Adipose tissue (tissue), 3 donors: ENCODE data around the gene YBEY. TPM values are rescaled to one million over a fixed set of nuclear protein-coding genes. Genes with fewer than 3 reads are reported as not detected.
"Not testable (repeated sequence)": the region's sequence is repeated elsewhere in the genome, so short reads cannot be mapped to it uniquely, and the experiment has no call there.

Experiments used
- H3K27ac ChIP-seq: one replicate; pipeline ENCODE4 v1.5.1; 2013; ENCODE audit warnings: low read depth, low read length
- WGBS, 3 donors: extraction: QIAGEN DNeasy Blood & Tissue Kit; methylation state at CpG; one replicate each; pipeline ENCODE4 v1.1.7; 2013; 5-methylcytosine and 5-hydroxymethylcytosine counted together
- polyA plus RNA-seq, 3 donors: library from polyadenylated mRNA; stranded (reverse); fragments of 200-250 nt; gene quantifications; one replicate each; pipeline ENCODE4 v1.2.3, GENCODE V29; 2013
- donor health status: healthy with polysubstance abuse.
- donor health status: Bipolar disorder and iron deficiency.
- donor health status: healthy.

YBEY gene
- polyA plus RNA-seq, 3 donors = 8.1 to 14.7 (median 13.9) TPM

DNA sequence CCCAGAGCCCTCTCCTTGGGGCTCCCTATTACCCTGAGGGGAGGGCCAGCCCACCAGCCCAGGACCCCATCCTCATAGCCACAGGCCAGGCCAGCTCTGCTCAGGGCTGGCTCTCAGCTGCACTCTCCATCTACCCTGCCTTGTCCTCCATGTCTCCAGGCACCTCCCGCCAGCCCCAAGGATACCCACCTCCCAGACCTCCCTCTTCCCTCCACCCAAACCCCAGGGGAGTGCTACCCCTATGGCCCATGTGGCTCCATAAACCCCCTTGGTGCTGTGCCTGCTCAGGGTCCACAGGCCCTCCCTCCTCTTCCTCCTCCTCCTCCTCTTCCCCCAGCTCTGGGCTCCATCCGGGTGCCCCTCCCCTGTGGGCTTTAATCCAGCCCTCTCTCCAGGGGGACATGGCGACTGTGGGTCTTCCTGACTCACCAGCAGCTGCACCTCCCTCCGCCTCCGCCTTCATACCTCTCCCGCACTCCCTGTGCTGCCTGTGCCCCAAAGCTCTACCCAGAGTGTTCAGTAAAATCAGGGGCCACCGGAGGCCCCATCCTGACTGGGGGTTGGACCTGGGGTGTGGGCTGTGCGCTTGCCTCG, 9.1 kb downstream of the YBEY start:
- WGBS, 3 donors = 41 to 66% (median 56%) methylated on average over 8 to 9 of the region's 9 CpGs
- H3K27ac ChIP-seq = no peak overlapping the region

DNA sequence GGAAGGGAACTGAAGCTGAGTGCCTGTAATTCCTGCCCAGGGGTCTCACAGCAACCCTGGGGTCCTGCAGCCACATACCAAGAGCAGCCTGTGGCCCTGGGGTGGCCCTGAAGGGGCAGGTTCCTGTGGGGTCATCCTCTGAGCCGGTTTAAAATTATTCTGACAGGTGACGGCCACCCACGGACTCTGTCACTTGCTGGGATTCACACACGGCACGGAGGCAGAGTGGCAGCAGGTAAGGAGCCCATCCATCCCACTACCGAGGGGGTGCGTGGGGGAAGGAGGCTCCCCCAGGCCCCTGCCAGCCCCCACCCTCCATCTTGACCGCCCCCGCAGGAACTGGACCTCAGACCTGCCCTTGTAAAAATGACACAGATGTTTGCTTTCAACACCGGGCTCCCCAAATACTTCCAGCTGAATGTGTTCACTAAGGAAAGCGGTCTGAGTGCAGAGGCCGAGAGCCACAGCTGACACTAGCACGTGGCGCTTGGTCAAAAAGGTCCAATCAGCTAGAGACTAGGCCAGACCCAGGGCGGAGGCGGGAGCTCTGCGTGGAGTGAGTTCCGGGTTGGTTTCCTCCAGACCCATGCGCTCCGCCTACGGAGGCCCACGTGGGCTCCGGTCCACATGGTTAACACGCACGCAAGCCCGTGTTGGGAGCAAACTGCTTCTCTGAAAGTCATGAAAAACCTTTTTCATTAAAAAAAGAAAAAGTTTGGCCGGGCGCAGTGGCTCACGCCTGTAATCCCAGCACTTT, 10.0 kb downstream of the YBEY start:
- 23 to 71% (median 46%) methylated on average over 27 to 29 of the region's 29 CpGs for whole genome bisulfite sequencing, 3 donors
- H3K27ac ChIP-seq = no peak overlapping the region

DNA sequence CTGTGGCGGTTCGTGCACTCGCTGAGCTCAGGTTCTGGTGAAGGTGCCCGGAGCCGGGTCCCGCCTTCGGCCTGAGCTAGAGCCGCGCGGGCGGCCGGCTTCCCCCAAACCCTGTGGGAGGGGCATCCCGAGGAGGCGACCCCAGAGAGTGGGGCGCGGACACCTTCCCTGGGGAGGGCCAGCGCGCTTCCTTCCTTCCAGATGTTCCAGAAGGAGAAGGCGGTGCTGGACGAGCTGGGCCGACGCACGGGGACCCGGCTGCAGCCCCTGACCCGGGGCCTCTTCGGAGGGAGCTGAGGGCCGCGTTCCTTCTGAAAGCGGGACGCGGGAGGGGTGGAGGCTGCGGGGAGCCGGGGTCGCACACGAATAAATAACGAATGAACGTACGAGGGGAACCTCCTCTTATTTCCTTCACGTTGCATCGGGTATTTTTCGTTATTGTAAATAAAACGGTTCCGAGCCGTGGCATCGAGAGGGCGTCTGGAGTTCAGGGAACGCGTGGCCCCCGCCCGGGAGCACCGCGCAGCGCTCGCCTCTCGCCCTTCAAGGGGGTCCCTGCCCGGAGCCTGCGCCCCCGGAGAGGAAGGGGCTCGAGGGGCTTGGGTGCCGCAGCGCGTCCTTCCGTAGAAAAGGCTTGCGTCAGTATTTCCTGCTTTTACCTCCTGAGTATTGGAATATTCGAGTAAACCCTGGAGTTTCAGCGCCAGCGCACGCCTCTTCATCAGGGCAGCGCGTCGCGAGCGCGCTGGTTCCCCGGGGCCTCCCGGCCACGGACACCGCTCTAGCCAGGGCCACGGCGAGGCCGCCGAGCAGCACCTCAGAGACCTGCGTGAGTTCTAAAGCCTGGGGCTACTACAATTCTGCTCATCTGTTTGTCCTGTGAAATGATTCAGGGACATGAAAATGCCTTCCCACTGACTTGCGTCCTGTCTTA, 11.5 kb downstream of the YBEY start:
- no peak overlapping the region for H3K27ac ChIP-seq
- WGBS, 3 donors = 2 to 4% (median 3%) methylated on average over 74 to 84 of the region's 84 CpGs

DNA sequence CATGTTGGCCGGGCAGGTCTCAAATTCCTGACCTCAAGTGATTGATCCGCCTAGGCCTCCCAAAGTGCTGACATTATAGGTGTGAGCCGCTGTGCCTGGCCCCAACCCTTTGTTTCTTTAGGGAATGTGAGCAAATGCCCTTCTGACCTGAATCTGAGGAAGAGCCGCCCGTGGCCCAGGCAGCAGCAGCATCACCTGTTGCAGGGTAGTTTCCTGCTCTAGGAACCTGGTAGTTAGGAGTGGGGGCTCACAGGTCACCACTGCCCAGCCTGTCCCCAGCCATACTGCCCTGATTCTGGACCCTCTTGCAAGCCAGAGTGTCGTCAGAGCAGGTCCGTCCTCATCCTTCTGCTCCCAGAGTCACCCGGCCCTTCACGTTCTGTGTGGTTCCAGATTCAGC, 13.0 kb downstream of the YBEY start:
- 86 to 89% (median 86%) methylated on average over 9 of the region's 9 CpGs for WGBS, 3 donors
- H3K27ac ChIP-seq = no peak overlapping the region

DNA sequence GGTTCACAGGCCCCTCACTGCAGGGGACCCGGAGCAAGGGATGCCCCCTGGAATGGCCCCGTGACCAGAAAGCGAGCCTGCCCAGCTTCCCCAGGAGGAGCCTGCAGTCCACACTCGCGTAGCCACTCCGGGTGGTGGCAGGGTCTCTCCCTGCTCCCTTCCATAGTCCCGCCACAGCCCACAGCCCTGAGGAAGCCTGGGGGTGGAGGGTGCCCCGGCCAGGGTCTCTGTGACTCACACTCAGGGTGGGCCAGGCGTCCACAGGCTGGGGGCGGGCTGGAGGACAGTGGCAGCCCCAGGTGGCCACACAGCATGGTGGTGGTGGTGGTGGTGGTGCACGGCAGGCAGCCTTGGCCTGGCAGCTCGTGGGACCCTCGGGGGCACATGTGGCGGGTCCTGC, 15.6 kb downstream of the YBEY start:
- no peak overlapping the region for H3K27ac ChIP-seq
- WGBS, 3 donors = 90 to 95% (median 93%) methylated on average over 9 to 14 of the region's 14 CpGs

DNA sequence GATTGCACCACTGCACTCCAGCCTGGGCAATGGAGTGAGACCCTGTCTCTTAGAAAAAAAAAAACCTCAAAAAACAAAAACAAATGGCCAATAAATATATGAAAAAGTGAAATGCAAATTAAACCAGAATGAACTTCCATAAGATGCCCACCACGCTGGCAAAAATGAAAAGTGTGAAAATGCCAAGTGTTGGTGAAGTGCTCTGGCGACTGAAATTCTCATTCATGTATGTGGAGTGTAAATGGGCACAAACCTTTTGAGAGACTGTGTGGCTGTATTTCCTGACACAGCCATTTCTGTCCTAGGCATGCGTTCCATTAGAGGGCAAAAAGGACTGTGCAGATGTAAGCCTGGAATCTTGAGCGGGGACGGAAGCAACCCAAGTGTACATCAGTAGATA, 18.3 kb downstream of the YBEY start:
- WGBS, 3 donors = 87 to 98% (median 89%) methylated on average over 5 of the region's 5 CpGs
- H3K27ac ChIP-seq = no peak overlapping the region

DNA sequence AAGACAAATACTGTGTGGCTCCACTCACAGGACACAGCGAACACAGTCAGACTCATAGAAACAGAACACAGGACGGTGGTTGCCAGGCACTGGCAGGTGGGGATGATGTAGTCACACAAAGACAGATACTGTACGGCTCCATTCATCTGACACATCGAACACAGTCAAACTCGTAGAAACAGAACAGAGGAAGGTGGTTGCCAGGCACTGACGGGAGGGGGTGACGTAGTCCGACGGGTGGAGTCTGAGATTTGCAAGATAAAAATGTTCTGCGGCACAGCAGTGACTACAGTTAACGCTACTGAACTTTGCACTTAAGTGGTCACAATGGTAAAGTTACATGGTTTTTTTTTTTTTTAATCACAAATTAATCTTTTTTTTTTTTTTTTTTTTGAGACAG, 18.8 kb downstream of the YBEY start:
- no peak overlapping the region for H3K27ac ChIP-seq
- 95 to 96% (median 95%) methylated on average over 11 of the region's 11 CpGs for WGBS, 3 donors

DNA sequence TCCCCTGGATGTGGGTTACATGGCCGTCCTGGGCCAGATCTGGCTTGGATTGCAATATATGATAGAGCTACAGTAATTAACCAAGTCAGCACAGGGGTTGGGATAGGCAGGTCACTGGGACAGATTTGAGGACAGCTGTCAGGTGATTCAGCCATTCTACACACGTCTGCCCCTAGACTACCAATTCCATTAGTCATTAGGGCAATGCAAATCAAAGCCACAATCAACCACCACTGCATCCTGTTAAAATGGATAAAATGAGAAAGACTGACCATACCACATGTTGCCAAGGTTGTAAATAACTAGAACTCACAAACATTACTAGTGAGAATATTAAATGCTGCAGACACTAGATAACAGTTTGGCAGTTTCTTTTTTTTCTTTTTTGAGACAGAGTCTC, 21.5 kb downstream of the YBEY start:
- H3K27ac ChIP-seq = no peak overlapping the region
- WGBS, 3 donors = 74 to 82% (median 80%) methylated on average over 2 of the region's 2 CpGs

DNA sequence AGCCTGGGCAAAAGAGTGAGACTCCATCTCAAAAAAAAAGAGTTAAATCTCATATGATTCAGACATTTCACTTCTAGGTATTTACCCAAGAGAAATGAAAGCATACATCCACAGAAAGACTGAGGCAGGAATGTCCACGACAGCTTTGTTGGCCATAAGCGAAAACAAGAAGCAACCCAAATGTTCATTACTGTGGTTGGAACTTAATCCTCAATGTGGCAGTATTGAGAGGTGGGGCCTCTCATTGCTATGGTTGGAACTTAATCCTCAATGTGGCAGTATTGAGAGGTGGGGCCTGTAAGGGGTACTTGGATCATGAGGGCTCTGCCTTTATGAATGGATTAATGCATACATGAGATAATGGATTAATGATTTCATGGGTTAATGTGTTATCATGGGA, 22.3 kb downstream of the YBEY start:
- WGBS, 3 donors = 92 to 100% (median 99%) methylated on average over 2 of the region's 2 CpGs
- H3K27ac ChIP-seq = no peak overlapping the region

DNA sequence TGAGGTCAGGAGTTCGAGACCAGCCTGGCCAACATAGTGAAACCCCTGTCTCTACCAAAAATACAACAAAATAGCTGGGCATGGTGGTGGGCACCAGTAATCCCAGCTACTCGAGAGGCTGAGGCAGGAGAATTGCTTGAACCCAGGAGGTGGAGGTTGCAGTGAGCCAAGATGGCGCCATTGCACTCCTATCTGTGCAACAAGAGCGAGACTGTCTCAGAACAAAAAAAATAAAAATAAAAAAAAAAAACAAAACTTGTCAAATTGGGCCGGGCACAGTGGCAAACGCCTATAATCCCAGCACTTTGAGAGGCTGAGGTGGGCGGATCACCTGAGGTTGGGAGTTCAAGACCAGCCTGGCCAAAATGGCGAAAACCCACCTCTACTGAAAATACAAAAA, 24.1 kb downstream of the YBEY start:
- WGBS, 3 donors = 98 to 99% (median 99%) methylated on average over 8 of the region's 8 CpGs

DNA sequence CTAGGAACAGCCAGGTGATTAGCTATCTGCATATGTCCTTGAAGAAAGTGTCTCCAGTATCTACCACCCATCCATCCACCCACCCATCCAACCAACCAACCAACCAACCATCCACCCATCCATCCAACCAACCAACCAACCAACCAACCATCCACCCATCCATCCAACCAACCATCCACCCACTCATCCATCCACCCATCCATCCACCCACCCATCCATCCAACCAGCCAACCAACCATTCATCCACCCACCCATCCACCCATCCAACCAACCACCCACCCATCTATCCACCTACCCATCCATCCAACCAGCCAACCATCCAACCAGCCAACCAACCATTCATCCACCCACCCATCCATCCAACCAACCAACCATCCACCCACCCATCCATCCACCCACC, 25.4 kb downstream of the YBEY start:
- H3K27ac ChIP-seq = no peak overlapping the region

More for the DNA sequence above, 24.1 kb downstream of the YBEY start:
- H3K27ac ChIP-seq = not testable (repeated sequence)

DNA sequence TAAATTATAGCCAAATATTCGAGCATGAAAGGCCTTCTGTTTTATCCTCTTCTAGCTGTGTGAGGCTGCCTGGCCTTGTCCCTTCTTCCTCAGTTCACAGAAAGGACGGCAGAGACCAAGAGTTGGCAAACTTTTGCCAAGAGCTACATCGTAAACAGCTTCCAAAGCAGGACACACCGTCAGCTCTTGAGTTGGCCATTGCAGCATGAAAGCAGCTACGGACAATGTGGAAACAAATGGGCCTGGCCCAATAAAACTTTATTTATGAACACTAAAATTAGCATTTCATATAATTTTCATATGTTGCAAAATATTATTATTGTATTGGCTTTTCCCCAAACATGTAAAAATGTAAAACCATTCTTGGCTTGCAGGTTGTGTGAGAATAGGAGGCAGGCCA, 26.8 kb downstream of the YBEY start:
- no peak overlapping the region for H3K27ac ChIP-seq
- WGBS, 3 donors = 95 to 97% (median 96%) methylated on average over 5 of the region's 5 CpGs

DNA sequence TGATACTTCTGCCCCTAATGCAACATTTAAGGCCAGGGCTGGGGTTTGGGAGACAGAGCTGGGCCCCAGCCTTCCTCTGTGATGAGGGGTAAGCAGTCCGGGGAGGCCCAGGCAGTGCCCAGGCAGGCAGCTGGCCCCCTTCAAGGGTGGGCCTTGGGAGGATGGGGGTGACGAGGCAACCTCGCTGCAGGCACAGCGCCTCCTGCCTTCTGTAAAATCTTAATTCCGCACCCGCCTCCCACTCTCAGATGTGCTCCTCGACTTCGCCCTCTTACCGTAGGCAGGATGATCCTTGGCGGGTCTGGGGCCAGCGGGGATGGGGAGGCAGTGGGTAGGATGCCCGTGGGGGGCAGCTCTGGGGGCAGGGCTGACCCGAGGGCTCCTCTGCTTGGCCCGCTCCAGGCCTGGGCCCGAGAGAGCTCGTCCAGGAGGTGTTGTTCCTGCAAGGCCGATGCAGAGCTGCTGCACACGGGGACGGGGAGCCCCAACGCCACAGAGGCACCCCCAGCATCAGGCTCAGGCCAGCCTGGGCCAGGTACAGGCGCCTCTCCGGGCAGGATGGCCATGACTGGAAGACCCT, 28.4 kb downstream of the YBEY start:
- H3K27ac ChIP-seq = no peak overlapping the region
- WGBS, 3 donors = 94 to 96% (median 96%) methylated on average over 21 to 22 of the region's 22 CpGs

DNA sequence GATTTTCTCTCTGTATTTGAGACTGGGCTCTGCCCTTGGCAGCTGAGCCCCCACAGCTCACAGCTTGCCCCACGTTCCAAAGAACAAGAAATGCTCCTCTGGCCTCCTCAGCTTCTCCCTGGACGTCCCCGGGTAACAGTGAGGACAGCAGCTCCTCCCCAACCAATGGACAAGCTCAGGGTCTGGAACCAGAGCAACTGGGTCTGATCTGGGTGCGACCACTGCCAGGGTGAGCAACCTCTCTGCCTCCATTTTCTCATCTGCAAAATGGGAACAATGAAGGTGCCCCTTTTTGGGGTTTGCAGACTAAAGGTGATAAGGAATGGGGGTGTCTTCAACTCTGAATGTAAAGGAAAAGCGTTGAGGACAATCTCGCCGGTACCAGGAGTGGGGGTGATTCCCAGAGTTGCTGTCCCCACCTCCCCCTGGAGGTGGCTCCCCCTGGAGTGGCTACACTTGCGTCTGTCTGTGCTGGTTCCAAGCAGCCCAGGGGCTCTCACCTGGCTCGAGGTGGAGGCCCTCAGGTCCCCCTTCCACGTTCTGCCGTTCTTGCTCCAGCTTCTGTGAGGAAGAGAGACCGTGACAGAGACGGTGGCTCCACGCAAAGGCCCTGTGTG, 30.7 kb downstream of the YBEY start:
- 92 to 95% (median 93%) methylated on average over 14 of the region's 14 CpGs for WGBS, 3 donors
- H3K27ac ChIP-seq = no peak overlapping the region

DNA sequence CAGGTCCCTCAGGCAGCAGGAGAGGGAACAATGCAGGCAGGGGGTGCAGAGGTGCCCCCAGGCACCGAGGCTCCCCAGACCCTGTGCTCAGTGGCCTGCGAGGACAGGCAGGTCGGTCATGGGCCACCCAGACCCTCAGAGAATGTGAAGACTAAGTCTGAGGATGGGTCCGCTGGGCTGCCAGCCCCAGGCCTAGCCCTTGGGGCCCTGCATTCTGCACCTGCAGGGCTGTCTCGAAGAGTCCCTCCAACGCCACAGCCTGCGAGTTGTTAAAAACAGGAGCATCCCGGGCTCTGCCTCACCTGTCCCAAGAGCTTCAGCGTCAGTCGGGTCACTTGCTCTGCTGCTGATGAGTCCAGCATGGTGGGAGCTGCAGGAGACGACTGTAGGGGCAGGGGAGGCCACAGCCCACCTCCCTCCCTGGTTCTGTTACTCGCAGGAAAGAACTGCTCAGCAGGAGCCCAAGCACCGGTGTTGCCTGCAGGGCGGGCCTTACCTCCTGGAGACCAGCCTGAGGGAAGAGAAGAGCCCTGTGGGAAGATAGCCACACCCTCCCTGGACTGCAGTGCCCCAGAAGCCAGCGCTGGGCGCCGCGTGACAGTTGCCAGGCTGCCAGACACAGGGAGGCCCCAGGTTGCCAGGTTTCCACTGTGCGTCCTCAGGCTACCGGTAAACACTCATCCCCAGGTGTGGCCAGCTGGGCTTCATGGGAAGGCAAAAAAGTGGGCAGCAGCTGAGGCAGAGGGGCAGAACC, 31.7 kb downstream of the YBEY start:
- 78 to 87% (median 86%) methylated on average over 17 to 20 of the region's 20 CpGs for WGBS, 3 donors
- H3K27ac ChIP-seq = no peak overlapping the region

DNA sequence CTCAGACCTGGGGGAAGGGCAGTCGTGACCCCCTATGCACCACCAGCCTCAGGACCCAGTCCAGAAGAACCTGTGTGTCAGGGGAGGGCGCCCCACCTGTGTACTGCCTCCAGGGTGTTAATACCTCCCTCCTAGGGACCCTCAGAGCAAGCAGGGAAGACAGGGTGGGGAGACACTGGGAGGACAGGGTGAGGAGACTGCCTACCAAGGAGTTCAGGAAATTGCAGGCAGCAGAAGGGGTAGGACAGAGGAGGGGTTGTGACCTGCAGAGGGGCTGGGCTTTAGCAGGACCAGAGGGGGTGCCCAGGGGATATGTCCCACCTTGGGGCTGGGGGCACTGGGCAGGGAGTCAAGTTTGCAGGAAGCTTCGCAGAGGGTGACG, 32.3 kb downstream of the YBEY start:
- WGBS, 3 donors = 83 to 86% (median 85%) methylated on average over 4 of the region's 4 CpGs
- H3K27ac ChIP-seq = no peak overlapping the region

DNA sequence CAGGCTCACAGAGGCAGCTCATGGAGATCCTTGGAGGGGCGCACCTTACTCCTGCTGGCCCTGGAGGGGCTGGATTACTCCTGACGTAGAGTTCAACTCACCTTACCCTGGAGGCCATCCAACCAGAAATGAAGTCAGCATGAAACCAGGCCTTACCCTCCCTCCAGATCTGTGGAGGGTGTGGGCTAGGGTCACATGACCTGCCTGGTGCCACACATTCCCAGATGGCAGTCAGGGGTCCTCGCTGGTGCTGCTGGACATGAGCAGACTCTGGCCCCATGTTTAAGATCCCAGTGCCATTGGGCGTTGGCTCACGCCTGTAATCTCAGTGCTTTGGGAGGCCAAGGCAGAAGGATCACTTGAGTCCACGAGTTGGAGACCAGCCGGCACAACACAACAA, 33.0 kb downstream of the YBEY start:
- no peak overlapping the region for H3K27ac ChIP-seq
- 91 to 92% (median 91%) methylated on average over 7 of the region's 7 CpGs for WGBS, 3 donors

DNA sequence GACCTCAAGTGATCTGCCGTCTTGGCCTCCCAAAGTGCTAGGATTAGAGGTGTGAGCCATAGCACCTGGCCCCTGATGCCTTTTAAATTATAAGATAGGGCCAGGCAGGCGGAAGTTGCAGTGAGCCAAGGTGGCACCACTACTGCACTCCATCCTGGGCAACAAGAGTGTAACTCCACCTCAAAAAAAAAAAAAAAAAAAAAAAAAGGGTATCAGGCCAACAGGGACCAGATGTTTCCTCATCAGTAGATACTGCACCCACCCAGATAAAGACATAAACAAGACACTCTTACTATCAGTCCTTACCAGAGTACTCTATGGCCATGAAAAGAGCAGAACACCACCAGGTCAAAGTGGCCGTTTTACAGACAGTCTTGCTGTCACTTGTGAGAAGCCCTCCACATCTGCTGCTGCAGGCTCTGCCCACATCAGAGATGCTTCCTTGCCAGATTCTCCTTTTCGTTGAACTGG, 34.2 kb downstream of the YBEY start:
- 41 to 73% (median 54%) methylated on average over 4 of the region's 4 CpGs for WGBS, 3 donors
- no peak overlapping the region for H3K27ac ChIP-seq
